ENCODE results near the gene NPHP1. TPM values are rescaled to one million over a fixed set of nuclear protein-coding genes. Genes with fewer than 3 reads are reported as not detected.

The NPHP1 gene
- total and polyA plus RNA-seq, 4 donors: 2.6 to 10.4 (median 6.1) TPM

- no peaks in the 10 kb centered on the region for H3K9me3 ChIP-seq (ENCODE audit: control insufficient read depth, low read length)
- intact Hi-C loops (cut with DNase I): no loop called here
- no peaks in the 10 kb centered on the region for H3K36me3 ChIP-seq (ENCODE audit: control insufficient read depth in 1 of 2, insufficient read depth in 2 of 2, low read length in 1 of 2)
- H3K27ac ChIP-seq (ENCODE audit: low read depth in 1 of 2, low read length in 2 of 2): no peak overlapping the region
- DNase-seq (no peak), ATAC-seq (ENCODE audit: low FRiP score) (no peak)
- H3K4me3 ChIP-seq (ENCODE audit: low read length in 2 of 2): no peak overlapping the region
- WGBS, 2 donors: 57 to 63% methylated on average over 4 of the region's 4 CpGs
- H3K4me1 ChIP-seq (ENCODE audit: control insufficient read depth in 1 of 2, insufficient read depth in 2 of 2, low read length in 2 of 2): no peaks in the 10 kb centered on the region
- H3K27me3 ChIP-seq (ENCODE audit: control insufficient read depth in 1 of 2, insufficient read depth in 2 of 2, low read length in 1 of 2): no peaks in the 10 kb centered on the region
Observed at GRCh38 chr2:110126086-110126773, 78.6 kb downstream of the NPHP1 start.

- no peaks in the 10 kb centered on the region for H3K9me3 ChIP-seq (ENCODE audit: control insufficient read depth, low read length)
- intact Hi-C loops (cut with DNase I): no loop called here
- H3K4me3 ChIP-seq (ENCODE audit: low read length in 2 of 2): no peak overlapping the region
- no peaks in the 10 kb centered on the region for H3K4me1 ChIP-seq (ENCODE audit: control insufficient read depth in 1 of 2, insufficient read depth in 2 of 2, low read length in 2 of 2)
- no peak for ATAC-seq (ENCODE audit: low FRiP score)
- WGBS, 2 donors: 59 to 60% methylated on average over 6 of the region's 6 CpGs
- no peaks in the 10 kb centered on the region for H3K36me3 ChIP-seq (ENCODE audit: control insufficient read depth in 1 of 2, insufficient read depth in 2 of 2, low read length in 1 of 2)
- DNase-seq: no peak
- no peaks in the 10 kb centered on the region for H3K27me3 ChIP-seq (ENCODE audit: control insufficient read depth in 1 of 2, insufficient read depth in 2 of 2, low read length in 1 of 2)
- H3K27ac ChIP-seq (ENCODE audit: low read depth in 1 of 2, low read length in 2 of 2): peak overlapping the region in 1 of 2 donors; percentile 62
Observed at GRCh38 chr2:110124939-110125691, 79.7 kb downstream of the NPHP1 start.

GRCh38 chr2:110124038-110124825 is 80.6 kb downstream of the NPHP1 start:
- DNase-seq: no peak
- intact Hi-C loops (cut with DNase I): no loop called here
- 92 to 95% methylated on average over 4 of the region's 4 CpGs for WGBS, 2 donors
- no peaks in the 10 kb centered on the region for H3K4me1 ChIP-seq (ENCODE audit: control insufficient read depth in 1 of 2, insufficient read depth in 2 of 2, low read length in 2 of 2)
- no peaks in the 10 kb centered on the region for H3K27me3 ChIP-seq (ENCODE audit: control insufficient read depth in 1 of 2, insufficient read depth in 2 of 2, low read length in 1 of 2)
- H3K27ac ChIP-seq (ENCODE audit: low read depth in 1 of 2, low read length in 2 of 2): no peak overlapping the region
- no peak overlapping the region for H3K4me3 ChIP-seq (ENCODE audit: low read length in 2 of 2)
- no peaks in the 10 kb centered on the region for H3K36me3 ChIP-seq (ENCODE audit: control insufficient read depth in 1 of 2, insufficient read depth in 2 of 2, low read length in 1 of 2)
- ATAC-seq (ENCODE audit: low FRiP score): no peak
- no peaks in the 10 kb centered on the region for H3K9me3 ChIP-seq (ENCODE audit: control insufficient read depth, low read length)

- H3K9me3 ChIP-seq (ENCODE audit: control insufficient read depth, low read length): no peaks in the 10 kb centered on the region
- DNase-seq (no peak), ATAC-seq (ENCODE audit: low FRiP score) (no peak)
- no peaks in the 10 kb centered on the region for H3K27me3 ChIP-seq (ENCODE audit: control insufficient read depth in 1 of 2, insufficient read depth in 2 of 2, low read length in 1 of 2)
- intact Hi-C loops (cut with DNase I): no loop called here
- no peak overlapping the region for H3K4me3 ChIP-seq (ENCODE audit: low read length in 2 of 2)
- no peak overlapping the region for H3K27ac ChIP-seq (ENCODE audit: low read depth in 1 of 2, low read length in 2 of 2)
- H3K4me1 ChIP-seq (ENCODE audit: control insufficient read depth in 1 of 2, insufficient read depth in 2 of 2, low read length in 2 of 2): no peaks in the 10 kb centered on the region
- no peaks in the 10 kb centered on the region for H3K36me3 ChIP-seq (ENCODE audit: control insufficient read depth in 1 of 2, insufficient read depth in 2 of 2, low read length in 1 of 2)
- WGBS, 2 donors: 97 to 98% methylated on average over 3 of the region's 3 CpGs
Observed at GRCh38 chr2:110121592-110121991, 83.2 kb downstream of the NPHP1 start.

- WGBS, 2 donors: 48 to 50% methylated on average over 2 of the region's 2 CpGs
- H3K27ac ChIP-seq (ENCODE audit: low read depth in 1 of 2, low read length in 2 of 2): no peak overlapping the region
Observed at GRCh38 chr2:110121052-110121334, 83.8 kb downstream of the NPHP1 start.

GRCh38 chr2:110120171-110121051 is 84.4 kb downstream of the NPHP1 start:
- no peaks in the 10 kb centered on the region for H3K36me3 ChIP-seq (ENCODE audit: control insufficient read depth in 1 of 2, insufficient read depth in 2 of 2, low read length in 1 of 2)
- no peak for DNase-seq
- 62 to 68% methylated on average over 11 of the region's 11 CpGs for WGBS, 2 donors
- H3K27me3 ChIP-seq (ENCODE audit: control insufficient read depth in 1 of 2, insufficient read depth in 2 of 2, low read length in 1 of 2): no peaks in the 10 kb centered on the region
- no peaks in the 10 kb centered on the region for H3K4me1 ChIP-seq (ENCODE audit: control insufficient read depth in 1 of 2, insufficient read depth in 2 of 2, low read length in 2 of 2)
- intact Hi-C loops (cut with DNase I): no loop called here
- H3K9me3 ChIP-seq (ENCODE audit: control insufficient read depth, low read length): no peaks in the 10 kb centered on the region
- H3K27ac ChIP-seq (ENCODE audit: low read depth in 1 of 2, low read length in 2 of 2): no peak overlapping the region
- no peak for ATAC-seq (ENCODE audit: low FRiP score)
- H3K4me3 ChIP-seq (ENCODE audit: low read length in 2 of 2): no peak overlapping the region

More at GRCh38 chr2:110121052-110121334, 83.8 kb downstream of the NPHP1 start:
- Histone ChIP-seq H3K36me3 (ENCODE audit: control insufficient read depth in 1 of 2, insufficient read depth in 2 of 2, low read length in 1 of 2) (no peaks in the 10 kb centered on the region), H3K4me1 (ENCODE audit: control insufficient read depth in 1 of 2, insufficient read depth in 2 of 2, low read length in 2 of 2) (no peaks in the 10 kb centered on the region), H3K4me3 (ENCODE audit: low read length in 2 of 2) (no peak overlapping the region), H3K27me3 (ENCODE audit: control insufficient read depth in 1 of 2, insufficient read depth in 2 of 2, low read length in 1 of 2) (no peaks in the 10 kb centered on the region), H3K9me3 (ENCODE audit: control insufficient read depth, low read length) (no peaks in the 10 kb centered on the region)
- intact Hi-C loops (cut with DNase I): no loop called here
- DNase-seq (no peak), ATAC-seq (ENCODE audit: low FRiP score) (no peak)

GRCh38 chr2:110116033-110116710 is 88.6 kb downstream of the NPHP1 start:
- peak; percentile 79 to 85 for DNase-seq
- intact Hi-C loops (cut with DNase I): no loop called here
- Histone ChIP-seq H3K27ac (ENCODE audit: low read depth in 1 of 2, low read length in 2 of 2) (no peak overlapping the region), H3K27me3 (ENCODE audit: control insufficient read depth in 1 of 2, insufficient read depth in 2 of 2, low read length in 1 of 2) (no peaks in the 10 kb centered on the region), H3K4me1 (ENCODE audit: control insufficient read depth in 1 of 2, insufficient read depth in 2 of 2, low read length in 2 of 2) (no peaks in the 10 kb centered on the region), H3K9me3 (ENCODE audit: control insufficient read depth, low read length) (no peaks in the 10 kb centered on the region), H3K4me3 (ENCODE audit: low read length in 2 of 2) (no peak overlapping the region), H3K36me3 (ENCODE audit: control insufficient read depth in 1 of 2, insufficient read depth in 2 of 2, low read length in 1 of 2) (no peaks in the 10 kb centered on the region)
- ATAC-seq (ENCODE audit: low FRiP score): peak; percentile 82
- WGBS, 2 donors: 10 to 15% methylated on average over 8 of the region's 8 CpGs
